Measurements from ENCODE around the gene NEK6.

The NEK6 gene

GRCh38 chr9:124392871-124393460 is 135.2 kb downstream of the NEK6 start:
- in situ Hi-C loops (cut with MboI; ENCODE audit: low sequenced_read_pairs), result no loop called here

DNA sequence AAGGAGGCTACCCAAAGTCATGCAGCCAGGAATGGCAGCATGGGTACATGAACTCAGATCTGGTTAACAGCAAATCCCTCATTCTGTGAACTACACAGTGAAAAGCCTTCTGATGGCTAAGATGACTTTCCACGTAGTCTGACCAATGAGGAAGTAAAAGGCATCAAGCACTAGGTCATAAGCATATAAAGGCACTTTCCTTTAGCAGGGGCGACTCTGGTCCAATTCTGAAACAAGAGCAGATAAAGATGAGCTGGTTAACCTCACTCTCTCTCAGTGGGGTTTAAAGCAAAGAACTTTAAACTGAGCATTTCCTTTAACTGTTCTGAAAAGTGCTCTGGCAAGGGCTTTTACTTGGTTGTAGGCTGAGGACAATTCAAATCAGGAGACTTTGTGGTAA is 136.4 kb downstream of the NEK6 start:
- in situ Hi-C loops (cut with MboI; ENCODE audit: low sequenced_read_pairs), result no loop called here

- in situ Hi-C loops (cut with MboI; ENCODE audit: low sequenced_read_pairs), result no loop called here
These were observed 136.8 kb downstream of the NEK6 start for GRCh38 chr9:124394596-124394995.

DNA sequence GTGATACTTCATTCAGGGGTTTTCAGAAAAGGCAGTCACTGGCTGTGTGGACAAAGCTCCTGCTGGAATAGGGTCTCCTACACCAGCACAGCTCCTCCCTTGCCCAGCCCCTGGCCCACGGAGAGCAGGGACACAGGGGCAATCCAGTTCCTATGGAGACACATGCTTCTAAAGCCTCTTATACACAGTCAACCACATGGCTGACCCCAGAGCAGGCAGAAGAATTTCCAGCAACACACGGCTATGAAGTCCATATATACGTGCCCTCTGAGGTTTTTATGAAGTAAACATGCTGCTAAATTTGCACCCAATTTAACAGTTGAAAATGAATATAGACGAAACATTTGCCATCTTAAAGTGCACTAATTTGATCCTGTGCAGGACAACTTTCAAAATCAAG is 138.1 kb downstream of the NEK6 start:
- in situ Hi-C loops (cut with MboI; ENCODE audit: low sequenced_read_pairs), result no loop called here

- in situ Hi-C loops (cut with MboI; ENCODE audit: low sequenced_read_pairs), result no loop called here
These were observed 140.6 kb downstream of the NEK6 start for GRCh38 chr9:124398191-124398935.

GRCh38 chr9:124399323-124399967 is 141.7 kb downstream of the NEK6 start:
- in situ Hi-C loops (cut with MboI; ENCODE audit: low sequenced_read_pairs), result no loop called here

DNA sequence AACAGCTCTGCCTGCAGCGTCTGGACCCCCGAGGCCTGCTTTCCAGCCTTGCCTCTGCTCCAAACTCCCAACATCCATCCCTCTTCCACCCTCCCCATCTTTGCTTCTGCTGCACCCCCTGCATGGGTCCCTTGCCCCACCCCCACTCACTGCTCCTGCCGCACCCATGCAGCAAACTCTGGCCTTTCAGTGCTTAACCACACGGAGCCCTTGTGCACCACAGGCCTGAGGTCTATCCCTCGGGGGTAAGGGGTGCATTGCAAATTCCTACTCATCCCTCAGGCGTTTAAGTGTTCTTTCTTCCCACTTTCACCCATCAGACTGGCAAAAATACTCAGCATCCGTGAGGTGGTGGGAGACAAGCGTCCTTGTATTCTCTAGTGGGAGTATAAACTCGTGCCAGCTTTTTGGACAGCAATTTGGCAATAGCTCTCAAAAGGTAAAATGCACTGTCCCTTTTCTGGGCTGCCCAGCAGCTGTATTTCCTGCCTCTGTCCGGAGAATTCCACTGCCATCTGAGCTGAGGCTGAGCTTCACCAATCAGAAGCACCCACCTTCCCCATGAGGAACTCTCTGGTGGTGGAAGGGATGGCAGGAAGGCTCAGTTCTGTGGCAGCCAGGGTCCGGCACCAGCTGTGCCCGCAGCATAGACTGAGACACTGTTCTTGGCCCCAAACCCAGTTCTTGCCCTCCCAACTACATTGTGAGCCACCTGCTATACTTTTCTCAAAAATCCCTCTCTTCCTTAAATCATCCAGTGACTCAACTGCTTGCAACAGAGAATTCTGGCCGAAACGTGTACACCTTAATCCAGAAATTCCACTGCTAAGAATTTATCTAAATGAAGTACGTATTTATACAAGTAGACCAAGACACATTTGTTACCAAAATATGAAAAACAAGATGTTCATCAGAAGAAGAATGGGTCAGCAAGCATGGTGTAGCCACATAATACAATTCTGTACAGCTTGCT is 142.5 kb downstream of the NEK6 start:
- in situ Hi-C loops (cut with MboI; ENCODE audit: low sequenced_read_pairs), result no loop called here
